Smooth muscle cell (in vitro differentiated cells): Measurements from ENCODE around the gene NMBR. TPM values are rescaled to one million over a fixed set of nuclear protein-coding genes. Genes with fewer than 3 reads are reported as not detected.

Source experiments
- DNase-seq: peaks from one replicate; lab custom pipeline; 2025; ENCODE audit not compliant: unreplicated experiment; lab: John Stamatoyannopoulos, UW
- H2AFZ ChIP-seq: fragments of 200-600 bp; sonication (generic); 2 replicates; pipeline ENCODE4 v1.6.0; 2016; ENCODE audit warnings: antibody characterized with exemption, low read depth, mild to moderate bottlenecking
- H3F3A ChIP-seq: fragments of 200-600 bp; sonication (generic); 2 replicates; pipeline ENCODE4 v1.6.0; 2017; ENCODE audit warnings: antibody characterized with exemption, low read depth
- H3K27ac ChIP-seq: fragments of 200-600 bp; sonication (generic); 2 replicates; pipeline ENCODE4 v1.5.1; 2016; ENCODE audit warnings: low read depth, mild to moderate bottlenecking
- H3K27me3 ChIP-seq: fragments of 200-600 bp; sonication (generic); 2 replicates; pipeline ENCODE4 v1.6.1; 2016; ENCODE audit warnings: low read depth, mild to moderate bottlenecking
- H3K36me3 ChIP-seq: fragments of 200-600 bp; sonication (generic); 2 replicates; pipeline ENCODE4 v1.5.1; 2016; ENCODE audit warnings: low read depth
- H3K4me1 ChIP-seq: fragments of 200-600 bp; sonication (generic); 2 replicates; pipeline ENCODE4 v1.5.1; 2016; ENCODE audit warnings: low read depth
- H3K4me2 ChIP-seq: fragments of 200-600 bp; sonication (generic); 2 replicates; pipeline ENCODE4 v1.6.0; 2016; ENCODE audit warnings: mild to moderate bottlenecking
- H3K4me3 ChIP-seq: fragments of 200-600 bp; sonication (generic); 2 replicates; pipeline ENCODE4 v1.5.1; 2016; ENCODE audit warnings: mild to moderate bottlenecking
- H3K79me2 ChIP-seq: fragments of 200-600 bp; sonication (generic); 2 replicates; pipeline ENCODE4 v1.6.0; 2016; ENCODE audit warnings: low read depth, mild to moderate bottlenecking
- H3K9ac ChIP-seq: fragments of 200-600 bp; sonication (generic); 2 replicates; pipeline ENCODE4 v1.6.0; 2016; ENCODE audit warnings: low read depth
- H3K9me3 ChIP-seq: fragments of 200-600 bp; sonication (generic); replicated peaks from 2 replicates; pipeline ENCODE4 v1.5.1; 2016; ENCODE audit warnings: low read depth
- H4K20me1 ChIP-seq: fragments of 200-600 bp; sonication (generic); 2 replicates; pipeline ENCODE4 v1.6.0; 2016; ENCODE audit warnings: low read depth
- WGBS: methylation state at CpG from one replicate; pipeline ENCODE4 v1.1.7; 2016; ENCODE audit warnings: low lambda C conversion rate; 5-methylcytosine and 5-hydroxymethylcytosine counted together
- polyA plus RNA-seq: library from polyadenylated mRNA; unstranded; fragments of >200 nt; fragmentation: Nextera tagmentation; extraction: Ambion mirVana; gene quantifications from 2 replicates; pipeline ENCODE4 v1.2.1, GENCODE V29; 2016
- total RNA-seq: library from RNA; depleted of rRNA; stranded (reverse); fragments of >200 nt; gene quantifications from 2 replicates; pipeline ENCODE4 v1.2.3, GENCODE V29; 2014
- TF ChIP-seq, protein P1 (sequence below): fragments of 200-600 bp; sonication (generic); IDR thresholded peaks from 2 replicates; pipeline ENCODE4 v1.5.1; 2017; ENCODE audit warnings: borderline replicate concordance, mild to moderate bottlenecking, antibody characterized with exemption; ENCODE audit not compliant: insufficient read depth, poor library complexity, severe bottlenecking

NMBR gene
- total and polyA plus RNA-seq, 2 experiments from 2014 or later, result not detected

- H3K27me3 ChIP-seq, result no peaks in the 10 kb centered on the region
- H2AFZ ChIP-seq, result no peak overlapping the region
- no peaks in the 10 kb centered on the region for H4K20me1 ChIP-seq
- H3K4me2 ChIP-seq, result no peak overlapping the region
- H3K4me3 ChIP-seq, result no peak overlapping the region
- no peak overlapping the region for H3K27ac ChIP-seq
- H3K9me3 ChIP-seq, result no peaks in the 10 kb centered on the region
- no peaks in the 10 kb centered on the region for H3K36me3 ChIP-seq
- no peak overlapping the region for H3K9ac ChIP-seq
- TF ChIP-seq, protein P1, sequence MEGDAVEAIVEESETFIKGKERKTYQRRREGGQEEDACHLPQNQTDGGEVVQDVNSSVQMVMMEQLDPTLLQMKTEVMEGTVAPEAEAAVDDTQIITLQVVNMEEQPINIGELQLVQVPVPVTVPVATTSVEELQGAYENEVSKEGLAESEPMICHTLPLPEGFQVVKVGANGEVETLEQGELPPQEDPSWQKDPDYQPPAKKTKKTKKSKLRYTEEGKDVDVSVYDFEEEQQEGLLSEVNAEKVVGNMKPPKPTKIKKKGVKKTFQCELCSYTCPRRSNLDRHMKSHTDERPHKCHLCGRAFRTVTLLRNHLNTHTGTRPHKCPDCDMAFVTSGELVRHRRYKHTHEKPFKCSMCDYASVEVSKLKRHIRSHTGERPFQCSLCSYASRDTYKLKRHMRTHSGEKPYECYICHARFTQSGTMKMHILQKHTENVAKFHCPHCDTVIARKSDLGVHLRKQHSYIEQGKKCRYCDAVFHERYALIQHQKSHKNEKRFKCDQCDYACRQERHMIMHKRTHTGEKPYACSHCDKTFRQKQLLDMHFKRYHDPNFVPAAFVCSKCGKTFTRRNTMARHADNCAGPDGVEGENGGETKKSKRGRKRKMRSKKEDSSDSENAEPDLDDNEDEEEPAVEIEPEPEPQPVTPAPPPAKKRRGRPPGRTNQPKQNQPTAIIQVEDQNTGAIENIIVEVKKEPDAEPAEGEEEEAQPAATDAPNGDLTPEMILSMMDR, result no peak
- 94% methylated on average over 3 of the region's 3 CpGs for WGBS
- no peaks in the 10 kb centered on the region for H3F3A ChIP-seq
- no peaks in the 10 kb centered on the region for H3K79me2 ChIP-seq
- no peaks in the 10 kb centered on the region for H3K4me1 ChIP-seq
- no peak for DNase-seq
These were observed 88.2 kb downstream of the NMBR start for GRCh38 chr6:142058551-142059290.

DNA sequence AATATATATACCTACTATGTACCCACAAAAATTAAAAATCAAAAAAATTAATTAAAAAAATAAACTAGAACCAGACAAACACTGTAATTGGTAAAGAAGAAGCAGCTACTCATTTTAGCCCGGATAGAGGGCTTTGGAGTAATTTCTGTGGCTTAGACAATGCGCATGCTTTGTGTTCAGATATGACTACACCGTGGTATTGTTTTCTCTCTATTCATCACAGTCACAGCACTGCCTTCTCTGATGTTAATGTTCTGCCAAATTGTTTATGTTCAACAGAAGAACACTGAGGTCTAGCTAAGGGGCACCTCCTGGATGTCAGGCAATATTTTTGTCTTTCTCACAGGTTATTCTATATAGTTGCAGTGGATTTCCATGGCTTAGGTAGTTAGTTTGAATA, 91.7 kb downstream of the NMBR start:
- H4K20me1 ChIP-seq, result no peaks in the 10 kb centered on the region
- no peak overlapping the region for H3K4me2 ChIP-seq
- DNase-seq, result no peak
- no peaks in the 10 kb centered on the region for H3K27me3 ChIP-seq
- H3K4me1 ChIP-seq, result no peaks in the 10 kb centered on the region
- TF ChIP-seq, protein P1, result no peak
- WGBS, result 95% methylated on average over 3 of the region's 3 CpGs
- no peak overlapping the region for H3K9ac ChIP-seq
- no peaks in the 10 kb centered on the region for H3K79me2 ChIP-seq
- H3K9me3 ChIP-seq, result no peaks in the 10 kb centered on the region
- no peak overlapping the region for H3K4me3 ChIP-seq
- H3K27ac ChIP-seq, result no peak overlapping the region
- H2AFZ ChIP-seq, result no peak overlapping the region
- H3F3A ChIP-seq, result no peaks in the 10 kb centered on the region
- no peaks in the 10 kb centered on the region for H3K36me3 ChIP-seq

DNA sequence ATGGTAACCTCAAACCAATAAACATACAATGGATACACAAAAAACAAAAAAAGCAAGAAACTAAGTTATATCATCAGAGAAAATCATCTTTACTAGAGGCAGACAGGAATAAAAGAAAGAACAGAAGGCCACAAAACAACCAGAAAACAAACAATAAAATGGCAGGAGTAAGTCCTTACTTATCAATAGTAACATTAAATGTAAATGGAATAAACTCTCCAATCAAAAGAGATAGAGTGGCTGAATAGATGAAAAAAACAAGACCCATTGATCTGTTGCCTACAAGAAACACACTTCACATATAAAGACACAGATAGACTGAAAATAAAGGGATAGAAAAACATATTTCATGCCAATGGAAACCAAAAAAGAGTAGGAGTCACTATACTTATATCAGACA, 95.5 kb downstream of the NMBR start:
- Histone ChIP-seq H3K9me3 (no peaks in the 10 kb centered on the region), H3K4me1 (no peaks in the 10 kb centered on the region), H3K27me3 (no peaks in the 10 kb centered on the region), H3K4me2 (no peak overlapping the region), H3K27ac (no peak overlapping the region), H3F3A (no peaks in the 10 kb centered on the region), H3K36me3 (no peaks in the 10 kb centered on the region), H3K4me3 (no peak overlapping the region), H3K9ac (no peak overlapping the region), H4K20me1 (no peaks in the 10 kb centered on the region), H3K79me2 (no peaks in the 10 kb centered on the region), H2AFZ (no peak overlapping the region)
- no peak for DNase-seq
- TF ChIP-seq, protein P1, result no peak

GRCh38 chr6:142048593-142048980, 98.3 kb downstream of the NMBR start:
- 100% methylated on average over 1 of the region's 1 CpG for WGBS
- Histone ChIP-seq H3K4me2 (no peak overlapping the region), H3K4me1 (no peaks in the 10 kb centered on the region), H4K20me1 (no peaks in the 10 kb centered on the region), H2AFZ (no peak overlapping the region), H3K4me3 (no peak overlapping the region), H3K9me3 (no peaks in the 10 kb centered on the region), H3K36me3 (no peaks in the 10 kb centered on the region), H3K27ac (no peak overlapping the region), H3K9ac (no peak overlapping the region), H3K27me3 (no peaks in the 10 kb centered on the region), H3K79me2 (no peaks in the 10 kb centered on the region), H3F3A (no peaks in the 10 kb centered on the region)
- no peak for DNase-seq
- TF ChIP-seq, protein P1, result no peak
